Measurements from ENCODE around the gene IFITM1.

DNA sequence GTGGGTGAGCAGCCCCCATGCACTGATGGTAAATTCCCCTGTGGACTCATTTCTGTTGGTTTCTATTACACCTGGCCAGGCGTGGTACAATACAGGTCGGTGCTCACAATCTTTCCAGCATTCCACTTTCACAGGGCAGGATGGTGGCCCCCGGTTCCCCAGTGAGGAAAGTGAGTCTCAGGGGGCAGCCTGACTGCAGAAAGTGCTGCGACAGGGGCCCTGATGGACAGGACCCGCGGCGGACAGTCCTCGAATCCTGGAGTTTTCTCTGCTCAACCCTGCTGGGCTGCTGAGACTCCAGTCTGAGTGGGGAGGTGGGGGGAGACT, 28.0 kb upstream of the IFITM1 start:
- no peak for TF ChIP-seq EZH2 (IDR thresholded peaks at IDR 0.05)
- TF ChIP-seq POLR2AphosphoS5 (IDR thresholded peaks at IDR 0.05; ENCODE audit: borderline replicate concordance, low read depth, low read length), result no peak
- TF ChIP-seq FOXP2 (optimal IDR thresholded peaks at IDR 0.05; ENCODE audit: control extremely low read depth, extremely low read length, insufficient read depth), result no peak

All from SK-N-MC (cell line).